Measurements from ENCODE around the gene NYAP2. TPM values are rescaled to one million over a fixed set of nuclear protein-coding genes. Genes with fewer than 3 reads are reported as not detected.

Gene NYAP2
- total and polyA plus RNA-seq, 2 of the 4 experiments (the other 2 are of a cell fraction): not detected

DNA sequence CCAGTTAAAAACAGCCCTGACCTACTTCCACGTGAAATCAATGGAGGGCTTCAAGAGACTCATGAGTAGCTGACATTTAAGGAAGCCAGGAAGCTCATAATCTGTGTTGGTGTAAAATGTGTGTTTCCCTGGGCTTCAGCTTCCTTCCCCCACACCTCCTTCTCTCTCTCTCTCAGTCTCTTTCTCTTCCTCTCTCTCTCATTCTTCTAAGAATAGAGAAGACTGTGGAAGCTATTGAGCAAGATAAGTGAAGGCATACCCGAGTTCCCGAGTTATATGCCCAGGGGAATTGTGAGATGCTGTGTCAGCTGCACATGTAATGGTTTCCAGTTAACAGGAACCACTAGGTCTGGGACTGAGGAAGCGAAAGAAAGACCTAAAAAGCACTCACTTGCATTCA, 199.4 kb downstream of the NYAP2 start:
- no peak overlapping the region for H4K8ac ChIP-seq (ENCODE audit: low read depth in 2 of 2, low read length in 2 of 2)
- POLR2A ChIA-PET (ENCODE audit: unreplicated experiment): no interaction called here
- no peaks in the 10 kb centered on the region for H3K79me1 ChIP-seq (ENCODE audit: low read depth in 1 of 2, low read length in 2 of 2)
- H2BK5ac ChIP-seq (ENCODE audit: low read depth, low read length, poor library complexity, severe bottlenecking): no peak overlapping the region
- no peaks in the 10 kb centered on the region for H3K36me3 ChIP-seq (ENCODE audit: control insufficient read depth, insufficient read depth, low read length)
- no CpG with 5 or more reads among the region's 4 CpGs for WGBS, 2 experiments (ENCODE audit: extremely low coverage in 2 of 2, insufficient read length in 1 of 2)
- no peaks in the 10 kb centered on the region for H3K27me3 ChIP-seq (ENCODE audit: control insufficient read depth, insufficient read depth, low read length)
- H2BK15ac ChIP-seq (ENCODE audit: low read depth, low read length): no peak overlapping the region
- H2BK120ac ChIP-seq (ENCODE audit: low read depth, low read length): no peak overlapping the region
- no peak overlapping the region for H3K23ac ChIP-seq (ENCODE audit: low read depth, low read length)
- no peak overlapping the region for H2BK20ac ChIP-seq (ENCODE audit: low read depth, low read length)
- H3K9me1 ChIP-seq (ENCODE audit: insufficient read depth, low read length): no peaks in the 10 kb centered on the region
- no peak overlapping the region for H2AK5ac ChIP-seq (ENCODE audit: low read depth, low read length)
- H3K14ac ChIP-seq (replicated peaks; ENCODE audit: low read depth, low read length): no peak overlapping the region
- TF ChIP-seq, protein P1, sequence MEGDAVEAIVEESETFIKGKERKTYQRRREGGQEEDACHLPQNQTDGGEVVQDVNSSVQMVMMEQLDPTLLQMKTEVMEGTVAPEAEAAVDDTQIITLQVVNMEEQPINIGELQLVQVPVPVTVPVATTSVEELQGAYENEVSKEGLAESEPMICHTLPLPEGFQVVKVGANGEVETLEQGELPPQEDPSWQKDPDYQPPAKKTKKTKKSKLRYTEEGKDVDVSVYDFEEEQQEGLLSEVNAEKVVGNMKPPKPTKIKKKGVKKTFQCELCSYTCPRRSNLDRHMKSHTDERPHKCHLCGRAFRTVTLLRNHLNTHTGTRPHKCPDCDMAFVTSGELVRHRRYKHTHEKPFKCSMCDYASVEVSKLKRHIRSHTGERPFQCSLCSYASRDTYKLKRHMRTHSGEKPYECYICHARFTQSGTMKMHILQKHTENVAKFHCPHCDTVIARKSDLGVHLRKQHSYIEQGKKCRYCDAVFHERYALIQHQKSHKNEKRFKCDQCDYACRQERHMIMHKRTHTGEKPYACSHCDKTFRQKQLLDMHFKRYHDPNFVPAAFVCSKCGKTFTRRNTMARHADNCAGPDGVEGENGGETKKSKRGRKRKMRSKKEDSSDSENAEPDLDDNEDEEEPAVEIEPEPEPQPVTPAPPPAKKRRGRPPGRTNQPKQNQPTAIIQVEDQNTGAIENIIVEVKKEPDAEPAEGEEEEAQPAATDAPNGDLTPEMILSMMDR (conservative IDR thresholded peaks at IDR 0.05; ENCODE audit: low read depth, low read length): no peak
- TF ChIP-seq CHD1 (IDR thresholded peaks at IDR 0.05; ENCODE audit: low read depth, low read length) (no peak), CEBPB (IDR thresholded peaks at IDR 0.05; ENCODE audit: low read depth, low read length) (no peak)
- TF ChIP-seq, protein P2, sequence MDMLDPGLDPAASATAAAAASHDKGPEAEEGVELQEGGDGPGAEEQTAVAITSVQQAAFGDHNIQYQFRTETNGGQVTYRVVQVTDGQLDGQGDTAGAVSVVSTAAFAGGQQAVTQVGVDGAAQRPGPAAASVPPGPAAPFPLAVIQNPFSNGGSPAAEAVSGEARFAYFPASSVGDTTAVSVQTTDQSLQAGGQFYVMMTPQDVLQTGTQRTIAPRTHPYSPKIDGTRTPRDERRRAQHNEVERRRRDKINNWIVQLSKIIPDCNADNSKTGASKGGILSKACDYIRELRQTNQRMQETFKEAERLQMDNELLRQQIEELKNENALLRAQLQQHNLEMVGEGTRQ (IDR thresholded peaks at IDR 0.05; ENCODE audit: low read depth, low read length): no peak
- DNase-seq: no peak
- H3K18ac ChIP-seq (ENCODE audit: low read depth, low read length): no peak overlapping the region
- no peaks in the 10 kb centered on the region for H3K4me1 ChIP-seq (ENCODE audit: control insufficient read depth, insufficient read depth, low read length)
- H3K9ac ChIP-seq (ENCODE audit: low read depth, low read length): no peak overlapping the region
- H4K5ac ChIP-seq (ENCODE audit: low read depth, low read length): no peak overlapping the region
- no peak overlapping the region for H2AFZ ChIP-seq (replicated peaks; ENCODE audit: low read length, poor library complexity)
- H3K4me2 ChIP-seq (ENCODE audit: low read depth, low read length): no peak overlapping the region
- dilution Hi-C loops (cut with HindIII; ENCODE audit: low sequenced_read_pairs, unreplicated experiment): no loop called here
- CTCF ChIA-PET: no interaction called here
- in situ Hi-C loops (cut with MboI; ENCODE audit: low sequenced_read_pairs): no loop called here
- ATAC-seq (ENCODE audit: low read depth): no peak
- no peak overlapping the region for H3K27ac ChIP-seq (ENCODE audit: insufficient read depth, low read length)
- H3K9me3 ChIP-seq (ENCODE audit: control insufficient read depth, insufficient read depth, low read length): no peaks in the 10 kb centered on the region
- H4K91ac ChIP-seq (ENCODE audit: insufficient read depth, low read depth, low read length): no peak overlapping the region
- intact Hi-C loops (cut with micrococcal nuclease): no loop called here
- no peaks in the 10 kb centered on the region for H4K20me1 ChIP-seq (ENCODE audit: insufficient read depth, low read length)
- H3K4me3 ChIP-seq (ENCODE audit: insufficient read depth, low read depth, low read length): no peak overlapping the region
- no peak overlapping the region for H3K56ac ChIP-seq (ENCODE audit: extremely low read depth, insufficient read depth, low read length)
- H3K4ac ChIP-seq (ENCODE audit: low read depth, low read length): no peak overlapping the region
- no peak overlapping the region for H2AK9ac ChIP-seq (replicated peaks; ENCODE audit: low read depth, low read length, poor library complexity)
- BruUV-seq (replicated peaks): no TSS peak
